ENCODE data around the gene CCDC61.

- TF ChIP-seq RARB (CRISPR knock-in tag; IDR thresholded peaks at IDR 0.05) (no peak), PATZ1 (CRISPR knock-in tag; IDR thresholded peaks at IDR 0.05; ENCODE audit: borderline replicate concordance) (no peak), BACH2 (CRISPR knock-in tag; IDR thresholded peaks at IDR 0.05; ENCODE audit: borderline replicate concordance) (no peak), GLIS3 (CRISPR knock-in tag; IDR thresholded peaks at IDR 0.05) (no peak), OSR1 (CRISPR knock-in tag; IDR thresholded peaks at IDR 0.05) (no peak), ZNF70 (CRISPR knock-in tag; IDR thresholded peaks at IDR 0.05) (no peak), ZFP3 (CRISPR knock-in tag; IDR thresholded peaks at IDR 0.05) (no peak), ZNF565 (CRISPR knock-in tag; conservative IDR thresholded peaks at IDR 0.05; ENCODE audit: low read depth) (no peak), TOX (CRISPR knock-in tag; IDR thresholded peaks at IDR 0.05; ENCODE audit: borderline replicate concordance) (no peak), CSDC2 (CRISPR knock-in tag; IDR thresholded peaks at IDR 0.05) (no peak), ESRRG (CRISPR knock-in tag; IDR thresholded peaks at IDR 0.05) (no peak), ZFP30 (CRISPR knock-in tag; IDR thresholded peaks at IDR 0.05) (no peak)
- TF ChIP-seq, protein P1, sequence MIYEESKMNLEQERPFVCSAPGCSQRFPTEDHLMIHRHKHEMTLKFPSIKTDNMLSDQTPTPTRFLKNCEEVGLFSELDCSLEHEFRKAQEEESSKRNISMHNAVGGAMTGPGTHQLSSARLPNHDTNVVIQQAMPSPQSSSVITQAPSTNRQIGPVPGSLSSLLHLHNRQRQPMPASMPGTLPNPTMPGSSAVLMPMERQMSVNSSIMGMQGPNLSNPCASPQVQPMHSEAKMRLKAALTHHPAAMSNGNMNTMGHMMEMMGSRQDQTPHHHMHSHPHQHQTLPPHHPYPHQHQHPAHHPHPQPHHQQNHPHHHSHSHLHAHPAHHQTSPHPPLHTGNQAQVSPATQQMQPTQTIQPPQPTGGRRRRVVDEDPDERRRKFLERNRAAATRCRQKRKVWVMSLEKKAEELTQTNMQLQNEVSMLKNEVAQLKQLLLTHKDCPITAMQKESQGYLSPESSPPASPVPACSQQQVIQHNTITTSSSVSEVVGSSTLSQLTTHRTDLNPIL (CRISPR knock-in tag; IDR thresholded peaks at IDR 0.05; ENCODE audit: low read depth): no peak
Measured at GRCh38 chr19:45968626-45969025, 26.6 kb upstream of the CCDC61 start.
